DND-41 (cell line): Measurements from ENCODE around the gene PCDH19.

Experiments used
- ATAC-seq: fragments of 200-7000 bp; cut with Tn5 transposase; 3 replicates; pipeline ENCODE4 v1.9.1; 2021; ENCODE audit warnings: low read depth; ENCODE audit not compliant: insufficient read depth
- DNase-seq: peaks from one replicate; pipeline ENCODE4 v3.0.0-alpha.2; 2020
- H2AFZ ChIP-seq: 2 replicates; pipeline ENCODE4 v1.6.0; 2012; ENCODE audit warnings: low read depth, low read length
- H3K27ac ChIP-seq: 2 replicates; pipeline ENCODE4 v1.5.1; 2012; ENCODE audit warnings: low read length, inconsistent platforms
- H3K27me3 ChIP-seq: fragments of 200-600 bp; sonication (generic); 2 replicates; pipeline ENCODE4 v1.6.0; 2012; ENCODE audit warnings: low read length, mild to moderate bottlenecking, inconsistent platforms; ENCODE audit not compliant: insufficient read depth, poor library complexity
- H3K36me3 ChIP-seq: 2 replicates; pipeline ENCODE4 v1.5.1; 2012; ENCODE audit warnings: low read length, inconsistent platforms; ENCODE audit not compliant: insufficient read depth
- H3K4me1 ChIP-seq: 2 replicates; pipeline ENCODE4 v1.5.1; 2012; ENCODE audit warnings: mild to moderate bottlenecking, low read length; ENCODE audit not compliant: insufficient read depth
- H3K4me2 ChIP-seq: 2 replicates; pipeline ENCODE4 v1.6.0; 2012; ENCODE audit warnings: mild to moderate bottlenecking, moderate library complexity, low read length, inconsistent platforms; ENCODE audit not compliant: insufficient read depth
- H3K4me3 ChIP-seq, 2 experiments: fragments of 200-600 bp in 1 of 2; shearing (Covaris generic) in 1 of 2; 2 replicates each; pipeline ENCODE4 v1.5.1; 2012 to 2016; ENCODE audit warnings: inconsistent platforms in 2 of 2, low read length in 2 of 2, mild to moderate bottlenecking in 2 of 2, low read depth in 1 of 2, moderate library complexity in 1 of 2
- H3K79me2 ChIP-seq: 2 replicates; pipeline ENCODE4 v1.6.0; 2012; ENCODE audit warnings: low read length, inconsistent platforms; ENCODE audit not compliant: insufficient read depth
- H3K9ac ChIP-seq: 2 replicates; pipeline ENCODE4 v1.6.0; 2012; ENCODE audit warnings: low read depth, mild to moderate bottlenecking, inconsistent platforms, low read length, moderate library complexity
- H3K9me3 ChIP-seq: 2 replicates; pipeline ENCODE4 v1.5.1; 2012; ENCODE audit warnings: low read length, moderate library complexity, mild to moderate bottlenecking, inconsistent platforms; ENCODE audit not compliant: insufficient read depth, severe bottlenecking
- H4K20me1 ChIP-seq: 2 replicates; pipeline ENCODE4 v1.6.0; 2012; ENCODE audit warnings: low read length; ENCODE audit not compliant: insufficient read depth
- CTCF ChIP-seq: IDR thresholded peaks from 2 replicates; pipeline ENCODE4 v1.5.1; 2012; ENCODE audit warnings: borderline replicate concordance, low read length, moderate library complexity, mild to moderate bottlenecking; ENCODE audit not compliant: poor library complexity, severe bottlenecking; ENCODE audit errors: extremely low read depth
- EZH2 ChIP-seq: IDR thresholded peaks from 3 replicates; pipeline ENCODE4 v1.6.1; 2012; ENCODE audit warnings: borderline replicate concordance, low read depth, mild to moderate bottlenecking, moderate library complexity, low read length, inconsistent platforms; ENCODE audit not compliant: severe bottlenecking

PCDH19 gene

GRCh38 chrX:100289066-100289558 is 121.0 kb downstream of the PCDH19 start:
- no peak for TF ChIP-seq EZH2
- TF ChIP-seq CTCF: no peak
- H3K36me3 ChIP-seq: no peaks in the 10 kb centered on the region
- no peaks in the 10 kb centered on the region for H3K27me3 ChIP-seq
- H4K20me1 ChIP-seq: no peaks in the 10 kb centered on the region
- DNase-seq (no peak), ATAC-seq (no peak)
- no peak overlapping the region for H3K4me3 ChIP-seq
- H3K4me2 ChIP-seq: no peak overlapping the region
- H3K9ac ChIP-seq: no peak overlapping the region
- no peak overlapping the region for H3K27ac ChIP-seq
- H3K4me1 ChIP-seq: no peaks in the 10 kb centered on the region
- H2AFZ ChIP-seq: no peak overlapping the region
- H3K9me3 ChIP-seq: no peaks in the 10 kb centered on the region
- no peaks in the 10 kb centered on the region for H3K79me2 ChIP-seq

DNA sequence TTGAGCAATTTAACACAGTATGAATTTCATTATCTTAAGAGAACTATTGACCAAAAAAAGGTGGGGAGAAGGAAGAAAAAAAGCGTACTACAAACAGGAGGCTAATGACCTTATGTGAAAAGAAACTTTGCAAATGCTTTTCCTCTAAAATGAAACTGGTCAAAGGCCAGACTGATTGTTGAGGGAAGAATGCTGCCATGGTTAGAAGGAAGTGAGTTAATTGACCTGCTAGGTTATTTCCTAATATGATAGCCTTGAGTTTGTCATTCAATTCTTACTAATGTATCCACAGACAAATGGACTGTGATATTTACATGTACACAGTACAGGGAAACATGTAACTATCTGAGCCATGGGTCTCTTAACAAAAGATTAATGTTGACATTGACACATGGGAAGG is 132.8 kb downstream of the PCDH19 start:
- no peak for TF ChIP-seq EZH2
- no peak for TF ChIP-seq CTCF

GRCh38 chrX:100274916-100275315 is 135.2 kb downstream of the PCDH19 start:
- Histone ChIP-seq H3K9ac (no peak overlapping the region), H3K36me3 (no peaks in the 10 kb centered on the region), H4K20me1 (no peaks in the 10 kb centered on the region), H3K9me3 (no peaks in the 10 kb centered on the region), H3K27me3 (no peaks in the 10 kb centered on the region), H3K4me2 (no peak overlapping the region), H3K27ac (no peak overlapping the region), H3K79me2 (no peaks in the 10 kb centered on the region), H3K4me3 (no peak overlapping the region), H3K4me1 (no peaks in the 10 kb centered on the region), H2AFZ (no peak overlapping the region)
- ATAC-seq (no peak), DNase-seq (no peak)
- TF ChIP-seq CTCF: no peak
- no peak for TF ChIP-seq EZH2

More for the DNA sequence above, 132.8 kb downstream of the PCDH19 start:
- Histone ChIP-seq H2AFZ (no peak overlapping the region), H3K9ac (no peak overlapping the region), H3K4me1 (no peaks in the 10 kb centered on the region), H3K79me2 (no peaks in the 10 kb centered on the region), H4K20me1 (no peaks in the 10 kb centered on the region), H3K27ac (no peak overlapping the region), H3K4me2 (no peak overlapping the region), H3K36me3 (no peaks in the 10 kb centered on the region), H3K4me3 (no peak overlapping the region), H3K27me3 (no peaks in the 10 kb centered on the region), H3K9me3 (no peaks in the 10 kb centered on the region)
- DNase-seq: no peak
- no peak for ATAC-seq

DNA sequence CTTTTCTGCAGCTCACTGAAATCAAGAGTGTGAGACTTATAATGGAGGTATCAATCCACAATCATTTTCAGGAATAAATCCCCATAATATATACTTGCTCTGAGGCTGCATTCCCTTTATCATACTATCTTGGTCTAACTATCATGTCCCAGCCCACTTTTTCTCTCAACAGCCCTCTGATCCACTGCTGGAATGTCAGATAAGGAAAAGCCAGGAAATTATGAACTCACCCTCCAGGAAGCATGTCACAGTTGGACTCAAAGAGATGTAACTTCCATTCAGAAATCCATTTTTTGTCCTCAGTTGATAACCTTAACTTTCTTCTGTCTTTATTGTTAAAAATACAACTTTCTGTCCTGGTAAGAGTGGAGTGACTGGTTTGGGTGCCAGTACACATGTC is 144.9 kb downstream of the PCDH19 start:
- Histone ChIP-seq H3K4me1 (no peaks in the 10 kb centered on the region), H3K9me3 (no peaks in the 10 kb centered on the region), H3K27me3 (no peaks in the 10 kb centered on the region), H3K4me3 (no peak overlapping the region), H3K79me2 (no peaks in the 10 kb centered on the region), H2AFZ (no peak overlapping the region), H3K27ac (no peak overlapping the region), H3K4me2 (no peak overlapping the region), H4K20me1 (no peaks in the 10 kb centered on the region), H3K9ac (no peak overlapping the region), H3K36me3 (no peaks in the 10 kb centered on the region)
- DNase-seq (no peak), ATAC-seq (no peak)
- TF ChIP-seq EZH2: no peak
- TF ChIP-seq CTCF: no peak
